ENCODE data around the gene VSTM4. TPM values are rescaled to one million over a fixed set of nuclear protein-coding genes. Genes with fewer than 3 reads are reported as not detected.

VSTM4 gene
- total RNA-seq, 1 experiment from 2014 or later: 0.07 TPM

DNA sequence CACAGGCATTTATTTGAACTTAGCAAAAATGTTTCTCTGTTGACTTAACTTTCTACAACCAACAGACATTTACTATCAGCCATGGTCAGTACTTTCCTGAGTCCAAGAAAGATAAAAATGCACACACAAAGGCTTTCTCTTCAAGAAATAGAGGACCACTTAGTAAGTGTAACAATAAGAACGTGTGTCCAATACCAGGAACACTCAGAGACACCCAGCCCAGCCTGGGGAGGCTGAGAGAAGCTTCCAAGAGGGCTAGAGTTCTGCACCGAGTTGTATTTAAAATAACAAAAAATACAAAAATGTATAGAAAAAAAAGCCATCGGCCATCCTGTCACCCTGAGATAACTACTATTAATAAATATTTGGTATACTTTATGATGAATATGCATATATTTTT is 35.8 kb downstream of the VSTM4 start:
- RAD21 ChIA-PET (ENCODE audit: low non-redundant PET in 1 of 2, low total read pairs in 2 of 2, uncharacterized antibody in 2 of 2, unreplicated experiment in 2 of 2): no interaction called here
- ATAC-seq (no peak), DNase-seq (ENCODE audit: low read depth, low spot score) (no peak)
- no peak overlapping the region for H3K4me3 ChIP-seq (replicated peaks in 1 of 2; ENCODE audit: low read depth in 1 of 2, low read length in 2 of 2)
- TF ChIP-seq REST (IDR thresholded peaks at IDR 0.05; ENCODE audit: low read depth): no peak
- no peak overlapping the region for H3K4me2 ChIP-seq (ENCODE audit: low read length)
- H3K9me2 ChIP-seq (ENCODE audit: insufficient read depth): no peaks in the 10 kb centered on the region
- POLR2A ChIA-PET: no interaction called here
- H4K20me1 ChIP-seq (ENCODE audit: insufficient read depth): no peaks in the 10 kb centered on the region
- H3K9ac ChIP-seq (ENCODE audit: low read length): no peak overlapping the region
- no peak overlapping the region for H3K27ac ChIP-seq (ENCODE audit: low read depth, low read length)
- CTCF ChIA-PET: no interaction called here
- H3K36me3 ChIP-seq (ENCODE audit: control insufficient read depth in 1 of 2, insufficient read depth in 2 of 2, low read length in 2 of 2): no peaks in the 10 kb centered on the region
- H3K27me3 ChIP-seq (ENCODE audit: insufficient read depth, low read length): peaks cover 59% of the 10 kb centered on the region
- intact Hi-C loops (cut with micrococcal nuclease): no loop called here
- no peak overlapping the region for H2AFZ ChIP-seq (ENCODE audit: low read depth, low read length, poor library complexity, severe bottlenecking)
- no peaks in the 10 kb centered on the region for H3K9me3 ChIP-seq (ENCODE audit: control insufficient read depth in 1 of 2, insufficient read depth in 1 of 2, low read depth in 1 of 2, low read length in 2 of 2)
- H3K79me2 ChIP-seq (ENCODE audit: insufficient read depth, low read length): no peaks in the 10 kb centered on the region
- BruUV-seq (replicated peaks): no TSS peak
- H3K4me1 ChIP-seq (ENCODE audit: control insufficient read depth in 1 of 2, insufficient read depth in 2 of 2, low read length in 2 of 2): no peaks in the 10 kb centered on the region

GRCh38 chr10:49079072-49079471 is 36.2 kb downstream of the VSTM4 start:
- Histone ChIP-seq H3K4me1 (ENCODE audit: control insufficient read depth in 1 of 2, insufficient read depth in 2 of 2, low read length in 2 of 2) (no peaks in the 10 kb centered on the region), H3K9me2 (ENCODE audit: insufficient read depth) (no peaks in the 10 kb centered on the region), H4K20me1 (ENCODE audit: insufficient read depth) (no peaks in the 10 kb centered on the region), H3K27ac (ENCODE audit: low read depth, low read length) (no peak overlapping the region), H3K79me2 (ENCODE audit: insufficient read depth, low read length) (no peaks in the 10 kb centered on the region), H2AFZ (ENCODE audit: low read depth, low read length, poor library complexity, severe bottlenecking) (no peak overlapping the region), H3K9me3 (ENCODE audit: control insufficient read depth in 1 of 2, insufficient read depth in 1 of 2, low read depth in 1 of 2, low read length in 2 of 2) (no peaks in the 10 kb centered on the region), H3K36me3 (ENCODE audit: control insufficient read depth in 1 of 2, insufficient read depth in 2 of 2, low read length in 2 of 2) (no peaks in the 10 kb centered on the region), H3K4me3 (replicated peaks in 1 of 2; ENCODE audit: low read depth in 1 of 2, low read length in 2 of 2) (no peak overlapping the region), H3K27me3 (ENCODE audit: insufficient read depth, low read length) (peaks cover 57% of the 10 kb centered on the region), H3K4me2 (ENCODE audit: low read length) (no peak overlapping the region), H3K9ac (ENCODE audit: low read length) (no peak overlapping the region)
- no peak for ATAC-seq
- RAD21 ChIA-PET (ENCODE audit: low non-redundant PET in 1 of 2, low total read pairs in 2 of 2, uncharacterized antibody in 2 of 2, unreplicated experiment in 2 of 2): no interaction called here
- POLR2A ChIA-PET: no interaction called here
- CTCF ChIA-PET: no interaction called here
- TF ChIP-seq POLR2A (IDR thresholded peaks at IDR 0.05; ENCODE audit: borderline replicate concordance, extremely low read depth, insufficient read depth, insufficient read length) (no peak), EGR1 (IDR thresholded peaks at IDR 0.05; ENCODE audit: low read depth) (no peak), RAD21 (IDR thresholded peaks at IDR 0.05; ENCODE audit: low read depth) (no peak), ZFX (IDR thresholded peaks at IDR 0.05) (no peak), EZH2 (IDR thresholded peaks at IDR 0.05) (no peak), FOSL1 (IDR thresholded peaks at IDR 0.05; ENCODE audit: low read depth) (no peak), EZH2phosphoT487 (IDR thresholded peaks at IDR 0.05; ENCODE audit: borderline replicate concordance) (no peak), SP1 (IDR thresholded peaks at IDR 0.05; ENCODE audit: low read depth) (no peak), YY1 (IDR thresholded peaks at IDR 0.05; ENCODE audit: extremely low read depth, insufficient replicate concordance, low read depth, low read length) (no peak), CEBPB (IDR thresholded peaks at IDR 0.05; ENCODE audit: low read depth) (no peak), SIN3A (IDR thresholded peaks at IDR 0.05; ENCODE audit: low read depth) (no peak), POLR2AphosphoS5 (IDR thresholded peaks at IDR 0.05; ENCODE audit: low read depth, low read length) (no peak), MAX (IDR thresholded peaks at IDR 0.05) (no peak), REST (IDR thresholded peaks at IDR 0.05; ENCODE audit: low read depth) (no peak)
- TF ChIP-seq, protein P1, sequence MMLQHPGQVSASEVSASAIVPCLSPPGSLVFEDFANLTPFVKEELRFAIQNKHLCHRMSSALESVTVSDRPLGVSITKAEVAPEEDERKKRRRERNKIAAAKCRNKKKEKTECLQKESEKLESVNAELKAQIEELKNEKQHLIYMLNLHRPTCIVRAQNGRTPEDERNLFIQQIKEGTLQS (IDR thresholded peaks at IDR 0.05): no peak
- intact Hi-C loops (cut with micrococcal nuclease): no loop called here
- BruUV-seq (replicated peaks): no TSS peak
- DNase-seq (ENCODE audit: low read depth, low spot score): no peak
